CD14-positive monocyte (primary cell): ENCODE results near the gene LDLRAD4. TPM values are rescaled to one million over a fixed set of nuclear protein-coding genes. Genes with fewer than 3 reads are reported as not detected.

Experiments used
- DNase-seq, 3 donors: peaks; one replicate each; pipeline ENCODE4 v3.0.0-alpha.2; 2011 to 2022
- H2AFZ ChIP-seq: 2 replicates; pipeline ENCODE4 v1.6.0; 2012; ENCODE audit warnings: mild to moderate bottlenecking, low read depth, low read length, inconsistent platforms; ENCODE audit not compliant: insufficient read depth, poor library complexity, severe bottlenecking
- H3K27ac ChIP-seq, 2 donors: 1 replicate in 1 of 2; 2 replicates in 1 of 2; pipeline ENCODE4 v1.5.1; 2012 to 2013; ENCODE audit warnings: low read length in 2 of 2, control low read depth in 1 of 2, inconsistent platforms in 1 of 2, low read depth in 1 of 2, mild to moderate bottlenecking in 1 of 2
- H3K27me3 ChIP-seq, 2 donors: one replicate each; pipeline versions ENCODE4 v1.6.0 to v1.6.1; 2011 to 2013; ENCODE audit warnings: low read length in 2 of 2; ENCODE audit not compliant: control insufficient read depth in 2 of 2, insufficient read depth in 2 of 2
- H3K36me3 ChIP-seq, 2 donors: replicated peaks in 1 of 2; 1 replicate in 1 of 2; 2 replicates in 1 of 2; pipeline versions ENCODE4 v1.5.1 to v1.6.1; 2012 to 2013; ENCODE audit warnings: low read length in 2 of 2, control low read depth in 1 of 2, inconsistent platforms in 1 of 2, mild to moderate bottlenecking in 1 of 2; ENCODE audit not compliant: insufficient read depth in 2 of 2, control insufficient read depth in 1 of 2
- H3K4me1 ChIP-seq, 2 donors: 1 replicate in 1 of 2; 2 replicates in 1 of 2; pipeline versions ENCODE4 v1.5.1 to v1.6.1; 2012 to 2013; ENCODE audit warnings: low read length in 2 of 2, control low read depth in 1 of 2, inconsistent platforms in 1 of 2, mild to moderate bottlenecking in 1 of 2, moderate library complexity in 1 of 2; ENCODE audit not compliant: insufficient read depth in 2 of 2, control insufficient read depth in 1 of 2
- H3K4me2 ChIP-seq: replicated peaks from 2 replicates; pipeline ENCODE3; 2012; ENCODE audit warnings: low read length, moderate library complexity, mild to moderate bottlenecking; ENCODE audit not compliant: poor library complexity, severe bottlenecking; ENCODE audit errors: extremely low read depth
- H3K4me3 ChIP-seq, 3 experiments: fragments of 200-600 bp in 1 of 3; sonication (generic) in 1 of 3; replicated peaks in 1 of 3; 1 replicate in 2 of 3; 2 replicates in 1 of 3; pipeline ENCODE4 v1.5.1; 2011 to 2013; ENCODE audit warnings: low read length in 3 of 3, mild to moderate bottlenecking in 3 of 3, control low read depth in 2 of 3, low read depth in 2 of 3, inconsistent platforms in 1 of 3, moderate library complexity in 1 of 3
- H3K79me2 ChIP-seq: 2 replicates; pipeline ENCODE4 v1.6.0; 2012; ENCODE audit warnings: mild to moderate bottlenecking, control low read depth, inconsistent platforms, low read length, moderate library complexity; ENCODE audit not compliant: insufficient read depth
- H3K9ac ChIP-seq: 2 replicates; pipeline ENCODE4 v1.6.0; 2017; ENCODE audit warnings: low read length, mild to moderate bottlenecking; ENCODE audit not compliant: insufficient read depth, poor library complexity, severe bottlenecking
- H3K9me3 ChIP-seq, 2 donors: replicated peaks in 1 of 2; 1 replicate in 1 of 2; 2 replicates in 1 of 2; pipeline versions ENCODE4 v1.5.1 to v1.6.1; 2012 to 2013; ENCODE audit warnings: low read length in 2 of 2, control low read depth in 1 of 2; ENCODE audit not compliant: control insufficient read depth in 1 of 2, insufficient read depth in 1 of 2
- H4K20me1 ChIP-seq: 2 replicates; pipeline ENCODE4 v1.6.0; 2012; ENCODE audit warnings: mild to moderate bottlenecking, low read length, control low read depth, moderate library complexity; ENCODE audit not compliant: insufficient read depth
- H3K27ac Mint-ChIP-seq, 7 donors: one replicate each; pipeline ENCODE4 v1.8.0; 2020; ENCODE audit warnings: mild to moderate bottlenecking in 7 of 7, mixed read lengths in 7 of 7, moderate library complexity in 6 of 7, inconsistent platforms in 2 of 7
- H3K27me3 Mint-ChIP-seq, 3 donors: one replicate each; pipeline ENCODE4 v1.8.0; 2021 to 2022; ENCODE audit warnings: low read depth in 3 of 3, mild to moderate bottlenecking in 3 of 3, mixed read lengths in 3 of 3, moderate library complexity in 3 of 3, inconsistent platforms in 1 of 3
- H3K36me3 Mint-ChIP-seq, 2 donors: one replicate each; pipeline ENCODE4 v1.8.0; 2020; ENCODE audit warnings: mixed read lengths in 2 of 2, inconsistent platforms in 1 of 2, mild to moderate bottlenecking in 1 of 2
- H3K4me1 Mint-ChIP-seq: one replicate; pipeline ENCODE4 v1.8.0; 2020; ENCODE audit warnings: mild to moderate bottlenecking, mixed read lengths
- H3K4me3 Mint-ChIP-seq, 2 donors: one replicate each; pipeline ENCODE4 v1.8.0; 2020; ENCODE audit warnings: mild to moderate bottlenecking in 2 of 2, mixed read lengths in 2 of 2, moderate library complexity in 1 of 2
- H3K9me3 Mint-ChIP-seq, 7 donors: one replicate each; pipeline ENCODE4 v1.8.0; 2020 to 2022; ENCODE audit warnings: mixed read lengths in 7 of 7, mild to moderate bottlenecking in 6 of 7, moderate library complexity in 6 of 7, inconsistent platforms in 2 of 7
- WGBS: methylation state at CpG from one replicate; pipeline ENCODE4 v1.1.5; 2013; ENCODE audit warnings: missing lambda C conversion rate; ENCODE audit not compliant: insufficient coverage; 5-methylcytosine and 5-hydroxymethylcytosine counted together
- intact Hi-C, 2 donors: fragments of 100-400 bp; cut with micrococcal nuclease; formaldehyde crosslinking; loops; one replicate each; pipeline versions ENCODE4 v1.15.0 to v1.15.1; 2023
- polyA plus RNA-seq, 3 donors: library from polyadenylated mRNA; depleted of rRNA in 1 of 3; unstranded in 2 of 3; stranded (reverse) in 1 of 3; fragments of 300-500 nt in 2 of 3; fragments of >200 nt in 1 of 3; fragmentation: Illumina TruSeq in 2 of 3; gene quantifications; 1 replicate in 2 of 3; 2 replicates in 1 of 3; pipeline ENCODE4 v1.2.3, GENCODE V29; 2012 to 2021
- TF ChIP-seq, protein P1 (sequence below): fragments of 200-600 bp; IDR thresholded peaks from one replicate; pipeline ENCODE4 v1.8.0; 2022; ENCODE audit warnings: antibody characterized with exemption, mild to moderate bottlenecking

The LDLRAD4 gene
- polyA plus RNA-seq, 3 donors: 13.5 to 15.4 (median 13.8) TPM

DNA sequence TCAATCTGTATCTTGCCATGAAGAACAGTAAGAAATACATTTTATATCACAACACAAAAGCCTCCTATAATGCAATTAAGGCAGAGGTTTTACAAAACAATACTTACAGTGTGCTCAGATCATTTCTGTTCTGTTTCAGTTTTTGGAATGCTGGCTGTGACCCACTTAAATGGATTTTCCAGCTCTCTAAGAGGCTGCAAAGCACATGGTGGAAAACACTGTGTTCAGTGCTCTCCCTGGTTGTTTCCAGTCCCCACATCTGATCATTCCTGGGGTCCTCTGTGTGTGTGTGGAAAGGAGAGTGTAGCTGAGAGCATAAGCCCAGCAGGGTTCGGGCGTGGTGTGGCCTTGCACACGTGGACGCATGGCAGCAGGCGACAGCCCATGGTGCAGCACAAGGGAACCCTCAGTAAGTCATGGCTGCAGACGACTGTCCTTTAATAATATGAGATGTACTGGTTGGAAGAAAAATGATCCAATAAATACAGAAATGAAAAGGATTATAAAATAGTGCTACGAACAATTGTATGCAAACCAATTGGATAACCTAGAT is 412.2 kb downstream of the LDLRAD4 start:
- Histone ChIP-seq H3K9me3 (peaks cover 5 to 20% of the 10 kb centered on the region in 2 donors), H3K79me2 (no peaks in the 10 kb centered on the region), H3K36me3 (peaks cover 0 to 6% of the 10 kb centered on the region in 2 donors), H3K4me2 (no peak overlapping the region), H3K27ac (no peak overlapping the region), H3K4me3 (no peak overlapping the region), H2AFZ (no peak overlapping the region), H4K20me1 (no peaks in the 10 kb centered on the region), H3K27me3 (no peaks in the 10 kb centered on the region), H3K4me1 (peaks cover 0 to 4% of the 10 kb centered on the region in 2 donors), H3K9ac (no peak overlapping the region)
- Mint-ChIP-seq H3K9me3 (peaks cover 4 to 16% (median 8%) of the 10 kb centered on the region in 7 donors), H3K4me3 (no peak overlapping the region), H3K27ac (peak overlapping the region in 1 of 7 donors; percentile 28), H3K27me3 (peaks cover 0 to 6% (median 3%) of the 10 kb centered on the region in 3 donors), H3K4me1 (peaks cover 6% of the 10 kb centered on the region), H3K36me3 (peaks cover 14 to 18% of the 10 kb centered on the region in 2 donors)
- WGBS: 100% methylated on average over 6 of the region's 7 CpGs
- intact Hi-C loops: no loop called here
- TF ChIP-seq, protein P1, sequence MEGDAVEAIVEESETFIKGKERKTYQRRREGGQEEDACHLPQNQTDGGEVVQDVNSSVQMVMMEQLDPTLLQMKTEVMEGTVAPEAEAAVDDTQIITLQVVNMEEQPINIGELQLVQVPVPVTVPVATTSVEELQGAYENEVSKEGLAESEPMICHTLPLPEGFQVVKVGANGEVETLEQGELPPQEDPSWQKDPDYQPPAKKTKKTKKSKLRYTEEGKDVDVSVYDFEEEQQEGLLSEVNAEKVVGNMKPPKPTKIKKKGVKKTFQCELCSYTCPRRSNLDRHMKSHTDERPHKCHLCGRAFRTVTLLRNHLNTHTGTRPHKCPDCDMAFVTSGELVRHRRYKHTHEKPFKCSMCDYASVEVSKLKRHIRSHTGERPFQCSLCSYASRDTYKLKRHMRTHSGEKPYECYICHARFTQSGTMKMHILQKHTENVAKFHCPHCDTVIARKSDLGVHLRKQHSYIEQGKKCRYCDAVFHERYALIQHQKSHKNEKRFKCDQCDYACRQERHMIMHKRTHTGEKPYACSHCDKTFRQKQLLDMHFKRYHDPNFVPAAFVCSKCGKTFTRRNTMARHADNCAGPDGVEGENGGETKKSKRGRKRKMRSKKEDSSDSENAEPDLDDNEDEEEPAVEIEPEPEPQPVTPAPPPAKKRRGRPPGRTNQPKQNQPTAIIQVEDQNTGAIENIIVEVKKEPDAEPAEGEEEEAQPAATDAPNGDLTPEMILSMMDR: no peak
- no peak for DNase-seq

DNA sequence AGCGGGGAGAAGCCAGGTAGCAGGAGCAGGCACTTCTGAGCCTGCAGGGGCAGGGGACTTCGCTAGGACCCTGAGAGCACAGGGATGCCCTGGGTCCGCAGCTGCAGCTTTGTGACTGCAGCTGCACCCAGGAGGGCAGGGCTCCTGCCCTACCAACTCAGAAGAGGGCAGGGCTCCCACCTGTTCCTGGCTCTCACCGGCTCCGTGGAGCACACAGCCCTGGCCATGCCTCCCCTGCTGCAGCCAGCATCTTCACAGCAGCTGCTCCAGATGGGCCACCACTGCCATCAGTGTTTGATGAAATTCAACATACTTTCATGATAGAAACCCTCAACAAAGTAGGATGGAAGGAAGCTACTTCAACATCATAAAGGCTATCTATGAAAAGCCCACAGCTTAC is 415.1 kb downstream of the LDLRAD4 start:
- Histone ChIP-seq H3K4me3 (no peak overlapping the region), H3K79me2 (no peaks in the 10 kb centered on the region), H2AFZ (no peak overlapping the region), H3K27ac (no peak overlapping the region), H3K4me2 (no peak overlapping the region), H3K36me3 (peaks cover 0 to 6% of the 10 kb centered on the region in 2 donors), H3K9ac (no peak overlapping the region), H3K4me1 (peaks cover 0 to 4% of the 10 kb centered on the region in 2 donors), H3K9me3 (peaks cover 5 to 20% of the 10 kb centered on the region in 2 donors), H4K20me1 (no peaks in the 10 kb centered on the region), H3K27me3 (no peaks in the 10 kb centered on the region)
- Mint-ChIP-seq H3K9me3 (peaks cover 4 to 16% (median 8%) of the 10 kb centered on the region in 7 donors), H3K27me3 (peaks cover 0 to 5% (median 2%) of the 10 kb centered on the region in 3 donors), H3K36me3 (peaks cover 9 to 12% of the 10 kb centered on the region in 2 donors), H3K4me1 (peaks cover 6% of the 10 kb centered on the region), H3K27ac (peak overlapping the region in 1 of 7 donors; percentile 63), H3K4me3 (no peak overlapping the region)
- no peak for DNase-seq
- 98% methylated on average over 5 of the region's 5 CpGs for WGBS
- TF ChIP-seq, protein P1: no peak
- intact Hi-C loops: no loop called here
